ENCODE measurements around the gene TAF11L2.

GRCh38 chr5:17492770-17493169, 5.3 kb upstream of the TAF11L2 start:
- no peak for TF ChIP-seq CTCF (conservative IDR thresholded peaks at IDR 0.05; ENCODE audit: low read length)
- no peak for TF ChIP-seq EZH2phosphoT487 (IDR thresholded peaks at IDR 0.05; ENCODE audit: borderline replicate concordance)
